ENCODE data around the gene NEURL4.

Gene NEURL4

DNA sequence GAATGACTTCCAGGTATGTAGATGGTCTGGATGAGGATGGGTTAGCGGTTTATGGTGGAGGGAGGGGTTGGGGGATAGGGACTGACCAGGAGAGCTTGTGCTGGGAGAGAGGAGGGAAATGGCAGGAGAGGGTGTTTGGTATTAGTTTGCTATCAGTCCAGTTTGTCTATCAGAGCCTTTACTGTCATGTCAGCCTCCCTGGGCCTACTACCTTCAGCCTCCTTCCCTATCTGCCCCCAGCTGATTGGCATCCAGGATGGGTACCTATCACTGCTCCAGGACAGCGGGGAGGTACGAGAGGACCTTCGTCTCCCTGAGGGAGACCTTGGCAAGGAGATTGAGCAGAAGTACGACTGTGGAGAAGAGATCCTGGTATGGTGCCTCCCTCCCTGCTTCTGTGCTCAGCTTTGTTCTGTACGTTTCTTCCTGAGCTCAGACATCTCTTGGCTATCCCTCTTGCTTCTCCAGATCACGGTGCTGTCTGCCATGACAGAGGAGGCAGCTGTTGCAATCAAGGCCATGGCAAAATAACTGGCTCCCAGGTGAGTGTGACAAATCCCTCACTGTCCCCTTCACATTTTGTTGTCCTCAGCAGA is 17.9 kb downstream of the NEURL4 start:
- DNase-seq, result no peak
- in situ Hi-C loops (cut with MboI; ENCODE audit: low pct_unique_long_range_greater_than_20kb, low sequenced_read_pairs), result no loop called here

DNA sequence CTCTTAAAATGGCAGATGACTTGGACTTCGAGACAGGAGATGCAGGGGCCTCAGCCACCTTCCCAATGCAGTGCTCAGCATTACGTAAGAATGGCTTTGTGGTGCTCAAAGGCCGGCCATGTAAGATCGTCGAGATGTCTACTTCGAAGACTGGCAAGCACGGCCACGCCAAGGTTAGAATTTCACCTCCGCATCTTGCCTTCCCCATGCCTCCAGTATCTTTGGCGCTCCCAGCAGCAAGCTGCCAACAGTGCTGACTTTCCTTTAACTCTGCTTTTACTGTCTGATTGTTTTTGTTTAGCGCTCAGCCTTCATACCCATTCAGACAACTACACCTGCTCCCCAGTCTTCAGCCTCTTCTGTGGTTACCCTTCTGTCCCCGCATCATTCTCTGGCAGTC is 19.5 kb downstream of the NEURL4 start:
- DNase-seq, result no peak
- in situ Hi-C loops (cut with MboI; ENCODE audit: low pct_unique_long_range_greater_than_20kb, low sequenced_read_pairs), result no loop called here

DNA sequence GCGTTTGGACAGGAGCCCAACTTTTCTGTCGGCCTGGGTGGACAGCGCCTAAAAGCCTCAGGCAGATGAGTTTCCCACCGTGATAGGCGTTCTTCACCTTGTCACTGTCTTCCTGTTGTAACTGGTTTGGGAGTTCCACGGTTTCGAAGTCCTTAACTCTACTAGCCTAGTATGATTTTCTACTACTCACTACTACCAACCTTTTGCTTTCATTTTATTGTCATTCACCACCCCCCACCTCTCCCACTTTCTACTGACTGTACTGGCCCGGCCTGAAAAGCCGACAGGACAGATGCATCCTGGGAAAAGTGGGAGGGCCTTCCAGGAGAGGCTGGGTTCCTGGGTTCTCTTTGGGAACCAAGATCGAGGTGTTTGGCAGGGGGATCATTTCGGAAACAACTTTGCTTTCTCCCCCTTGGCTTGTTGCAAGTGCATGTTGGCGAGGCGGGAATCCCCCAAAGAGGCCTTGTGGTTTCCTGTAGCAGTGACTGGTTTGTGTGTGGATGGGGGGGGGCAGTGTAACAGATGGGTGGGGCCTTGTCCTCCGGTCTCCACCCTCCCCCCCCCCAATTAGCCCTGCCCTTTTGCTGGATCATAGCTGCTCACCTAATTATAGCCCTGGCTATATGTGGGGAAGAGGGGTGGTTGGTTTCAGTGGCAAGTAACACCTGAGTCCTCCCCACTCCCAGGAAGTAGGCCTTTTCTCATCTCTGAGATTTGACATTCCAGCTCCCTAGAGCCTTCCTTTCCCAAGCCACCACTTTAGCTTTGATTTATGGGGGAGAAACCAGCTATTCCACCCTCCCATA is 20.3 kb downstream of the NEURL4 start:
- DNase-seq, result peak; percentile 85
- in situ Hi-C loops (cut with MboI; ENCODE audit: low pct_unique_long_range_greater_than_20kb, low sequenced_read_pairs), result no loop called here

DNA sequence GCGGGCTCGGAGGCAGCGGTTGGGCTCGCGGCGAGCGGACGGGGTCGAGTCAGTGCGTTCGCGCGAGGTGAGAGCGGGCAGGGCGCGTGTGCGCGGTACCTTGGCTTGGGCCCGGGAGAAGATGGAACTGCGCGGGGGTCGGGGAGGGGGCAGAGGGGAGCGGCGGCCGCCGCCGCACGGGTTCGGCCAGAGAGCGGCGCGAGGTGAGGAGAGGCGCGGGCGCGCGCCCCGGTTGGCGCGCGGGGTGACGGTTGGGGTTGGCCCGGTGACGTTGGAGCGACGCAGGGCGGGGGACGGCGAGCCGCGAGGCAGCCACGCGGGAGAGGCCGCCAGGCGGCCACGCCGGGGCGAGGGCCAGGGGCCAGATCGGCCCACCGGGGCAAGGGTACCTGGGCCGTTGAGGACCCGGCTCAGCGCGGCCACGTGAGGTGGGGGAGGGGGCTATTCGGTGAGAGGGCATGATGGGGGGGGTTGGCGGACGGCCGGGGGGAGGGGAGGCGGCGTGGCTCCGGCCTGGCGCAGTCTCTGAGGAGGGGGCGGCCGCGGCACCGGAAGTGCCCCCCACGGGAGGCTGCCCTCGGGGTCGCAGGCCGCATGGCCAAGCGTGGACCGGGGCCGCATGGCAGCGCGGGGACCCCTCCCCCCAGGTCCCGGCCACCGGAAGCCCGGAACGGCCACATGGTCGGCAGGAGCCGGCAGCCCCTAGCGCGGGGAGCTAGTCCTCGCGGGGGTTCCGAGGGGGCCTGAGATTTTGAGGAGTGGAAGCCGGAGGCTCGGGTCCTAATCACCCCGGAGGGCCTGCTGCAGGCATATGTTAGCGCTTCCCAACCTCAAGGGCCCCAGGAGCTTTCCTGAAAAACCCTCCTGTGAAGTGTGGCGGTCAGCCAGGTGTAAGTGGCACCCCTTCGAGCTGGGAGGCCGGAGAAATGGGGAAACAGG is 21.2 kb downstream of the NEURL4 start:
- in situ Hi-C loops (cut with MboI; ENCODE audit: low pct_unique_long_range_greater_than_20kb, low sequenced_read_pairs), result no loop called here
- DNase-seq, result no peak

DNA sequence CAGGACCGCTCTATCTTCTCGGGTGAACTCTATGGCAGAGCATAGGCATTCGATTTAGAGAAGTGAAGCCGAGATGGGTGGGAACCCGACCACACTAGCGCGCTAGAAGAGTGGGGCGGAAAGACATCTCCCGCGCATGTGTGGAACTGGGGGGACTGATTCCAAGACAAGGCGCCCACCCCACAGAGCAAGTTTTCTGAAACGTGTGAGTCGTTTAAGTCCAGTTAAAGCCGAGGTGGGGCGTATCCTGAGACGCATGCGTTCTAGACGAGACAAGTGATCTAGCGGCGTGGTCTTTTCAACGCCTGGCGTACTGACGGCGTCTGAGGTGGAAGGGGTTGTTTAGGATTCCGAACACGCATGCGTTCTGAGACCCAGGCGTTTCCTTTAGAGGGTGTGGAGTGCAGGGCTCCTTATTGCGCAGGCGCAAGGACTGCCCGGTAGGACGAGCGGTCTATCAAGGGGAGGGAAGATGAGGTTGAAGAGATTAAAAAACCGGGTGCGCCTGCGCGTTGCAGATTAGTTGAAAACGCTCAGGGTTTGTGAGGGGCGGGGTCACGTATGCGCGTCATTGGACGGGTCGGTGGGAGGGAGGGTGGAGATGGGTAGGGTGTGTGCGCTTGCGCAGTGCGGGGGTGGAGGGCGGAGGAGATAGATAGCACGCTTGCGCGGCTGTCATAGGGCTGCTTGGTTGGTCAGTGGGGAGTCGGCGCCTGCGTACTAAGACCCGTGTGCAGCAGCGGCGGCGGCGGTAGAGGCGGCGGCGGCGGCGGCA is 22.0 kb downstream of the NEURL4 start, which contains the start of gene EIF5A:
Gene EIF5A, plus strand, starts transcription at position 718 of the 775 bp plus-strand sequence. CDS start 2,008 bp downstream, outside the sequence.
- DNase-seq, result peak; percentile 99
- in situ Hi-C loops (cut with MboI; ENCODE audit: low pct_unique_long_range_greater_than_20kb, low sequenced_read_pairs), result no loop called here

DNA sequence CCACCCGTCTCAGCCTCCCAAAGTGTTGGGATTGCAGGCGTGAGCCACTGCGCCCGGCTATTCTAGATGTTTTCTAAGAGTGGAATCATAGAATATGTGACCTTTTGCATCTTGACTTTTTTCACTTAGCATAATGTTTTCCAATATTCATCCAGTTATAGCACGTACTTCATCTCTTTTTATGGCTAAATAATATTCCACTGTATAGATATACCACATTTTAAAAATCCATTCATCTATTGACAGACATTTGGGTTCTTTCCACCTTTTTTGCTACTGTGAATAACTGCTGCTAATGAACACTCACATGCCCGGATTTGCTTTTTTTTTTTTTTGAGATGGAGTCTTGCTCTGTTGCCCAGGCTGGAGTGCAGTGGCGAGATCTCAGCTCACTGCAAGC is 25.0 kb downstream of the NEURL4 start:
- no peak for DNase-seq
- in situ Hi-C loops (cut with MboI; ENCODE audit: low pct_unique_long_range_greater_than_20kb, low sequenced_read_pairs), result no loop called here

DNA sequence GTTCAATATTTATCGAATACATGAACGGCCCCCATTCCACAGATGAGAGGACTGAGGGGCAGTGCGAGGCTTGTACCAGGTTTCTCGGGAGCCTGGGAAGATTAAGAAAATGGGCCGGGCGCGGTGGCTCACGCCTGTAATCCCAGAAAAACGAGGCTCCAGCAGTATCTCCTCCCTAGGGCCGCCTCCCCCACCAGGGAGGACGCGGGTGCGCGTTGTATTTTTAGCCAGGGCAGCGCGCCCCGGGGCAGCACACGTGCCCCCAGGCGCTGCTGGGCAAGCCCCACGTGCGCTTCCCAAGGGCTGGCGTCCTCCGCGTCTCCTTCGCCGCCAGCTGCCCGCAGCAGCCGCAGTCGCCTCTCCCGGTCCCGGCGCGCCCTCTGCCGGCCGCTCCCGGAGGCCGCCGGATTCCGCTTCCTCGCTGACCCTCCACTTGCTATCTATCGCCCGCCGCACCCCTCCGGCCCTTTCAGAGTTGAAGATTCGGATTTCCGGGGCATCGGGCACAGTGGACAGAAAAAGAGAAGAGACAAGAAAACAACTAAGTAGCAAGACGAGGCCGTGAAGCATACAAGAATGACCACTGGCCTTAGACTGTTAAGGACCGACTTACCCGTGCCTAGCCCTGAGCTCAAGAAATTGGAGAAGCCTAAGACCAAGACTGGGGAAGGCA is 32.8 kb downstream of the NEURL4 start:
- in situ Hi-C loops (cut with MboI; ENCODE audit: low pct_unique_long_range_greater_than_20kb, low sequenced_read_pairs), result no loop called here
- DNase-seq, result peak; percentile 91

DNA sequence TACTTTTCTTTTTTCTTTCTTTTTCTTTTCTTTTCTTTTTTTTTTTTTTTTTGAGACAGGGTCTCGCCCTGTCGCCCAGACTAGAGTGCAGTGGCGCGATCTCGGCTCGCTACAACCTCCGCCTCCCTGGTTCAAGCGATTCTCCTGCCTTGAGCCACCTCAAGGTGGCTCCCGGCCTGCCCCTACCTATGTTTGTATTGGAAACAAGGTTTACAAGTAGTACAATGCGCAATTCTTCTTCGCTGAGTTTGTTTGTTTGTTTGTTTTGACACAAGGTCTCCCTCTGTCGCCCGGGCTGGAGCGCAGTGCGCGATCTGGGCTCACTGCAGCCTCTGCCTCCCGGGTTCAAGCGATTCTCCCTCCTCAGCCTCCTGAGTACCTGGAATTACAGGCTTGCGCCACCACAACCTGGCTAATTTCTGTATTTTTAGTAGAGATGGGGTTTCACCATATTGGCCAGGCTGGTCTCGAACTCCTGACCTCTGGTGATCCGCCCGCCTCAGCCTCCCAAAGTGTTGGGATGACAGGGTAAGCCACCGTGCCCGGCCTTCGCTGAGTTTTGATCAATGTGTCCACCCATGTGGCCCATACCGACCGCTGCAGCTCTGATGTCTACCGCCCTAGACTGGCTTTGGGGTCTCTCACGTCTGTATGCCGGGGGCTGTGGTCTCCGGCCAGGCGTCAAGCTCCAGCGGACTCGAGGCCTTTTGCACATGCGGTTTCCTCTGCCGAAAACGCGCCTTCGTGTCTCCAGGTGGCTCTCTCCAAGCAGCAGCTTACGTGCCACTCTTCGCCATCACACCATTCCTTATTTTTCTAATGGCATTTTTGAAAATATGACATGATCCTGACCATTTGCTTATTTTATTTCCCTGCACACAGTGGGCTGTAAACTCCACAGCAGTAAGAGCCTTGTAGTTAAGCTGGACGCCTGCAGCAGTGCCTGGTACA is 33.6 kb downstream of the NEURL4 start:
- DNase-seq, result no peak
- in situ Hi-C loops (cut with MboI; ENCODE audit: low pct_unique_long_range_greater_than_20kb, low sequenced_read_pairs), result no loop called here

DNA sequence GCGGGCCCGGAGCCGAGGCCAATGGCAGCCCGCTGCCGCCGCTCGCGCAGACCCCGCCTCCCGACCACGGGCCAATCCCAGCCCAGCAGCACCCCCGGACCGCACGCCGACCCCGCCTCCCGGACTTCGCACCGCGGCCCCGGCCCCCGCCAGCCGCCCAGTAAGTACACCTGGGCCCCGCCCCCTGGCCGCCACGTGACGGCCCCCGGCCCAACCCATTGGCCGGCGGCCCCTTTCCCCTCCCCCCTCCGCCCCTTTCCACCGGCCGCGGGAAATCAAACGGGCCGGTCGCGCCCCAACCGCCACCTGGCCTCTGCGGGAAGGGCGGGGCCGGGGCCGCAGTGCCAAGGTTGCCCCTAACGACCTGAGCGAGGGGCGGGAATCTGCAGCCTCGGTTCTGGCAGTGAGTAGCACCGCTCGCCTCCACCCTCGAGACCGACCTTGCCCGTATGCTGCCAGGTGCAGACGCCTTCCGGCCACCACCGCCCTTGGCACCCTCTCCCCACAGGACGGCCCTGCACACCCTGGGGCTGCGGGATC is 34.5 kb downstream of the NEURL4 start, which contains the start of gene YBX2:
Gene YBX2, minus strand, starts transcription at position 26 of the 540 bp plus-strand sequence. CDS start 139 bp downstream, outside the sequence.
- in situ Hi-C loops (cut with MboI; ENCODE audit: low pct_unique_long_range_greater_than_20kb, low sequenced_read_pairs), result no loop called here
- DNase-seq, result peak; percentile 60

DNA sequence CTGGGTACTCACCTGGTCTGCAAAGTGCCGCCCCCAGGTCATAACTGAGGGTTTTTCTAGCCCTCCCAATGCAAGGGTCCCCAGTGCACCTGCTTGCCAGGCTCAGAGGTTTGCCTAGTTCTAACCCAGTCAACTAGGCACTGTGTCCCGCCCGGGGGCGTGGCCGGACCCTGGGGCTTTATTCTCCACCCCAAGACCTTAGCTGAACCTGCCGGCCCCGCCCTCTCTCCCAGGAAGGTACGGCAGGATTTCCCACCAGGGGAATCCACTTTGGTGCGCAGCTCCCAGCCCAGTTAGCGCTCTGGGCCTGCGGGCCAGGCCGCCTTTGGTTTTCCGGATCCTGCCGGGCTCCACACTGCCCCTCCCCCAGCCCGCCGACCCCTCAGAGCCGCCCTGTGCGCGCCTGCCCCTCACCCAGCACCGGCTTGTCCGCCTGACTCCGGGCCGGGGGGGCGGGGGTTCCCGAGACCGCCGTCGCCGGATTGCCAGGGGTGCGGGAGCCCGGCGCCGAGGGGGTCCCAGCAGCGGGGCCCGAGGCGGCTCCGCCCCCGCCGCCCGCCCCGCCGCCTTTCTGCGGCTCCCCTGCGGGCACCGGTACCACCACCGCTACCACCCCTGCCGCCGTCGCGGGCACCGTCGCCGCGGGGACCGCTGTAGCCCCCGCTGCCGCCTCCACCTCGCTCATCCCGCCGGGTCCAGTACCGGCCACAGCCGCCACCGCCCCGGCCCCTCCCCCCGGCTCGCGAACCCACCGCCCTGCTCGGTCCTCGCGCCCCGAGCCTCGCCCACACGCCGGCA is 35.1 kb downstream of the NEURL4 start:
- in situ Hi-C loops (cut with MboI; ENCODE audit: low pct_unique_long_range_greater_than_20kb, low sequenced_read_pairs), result no loop called here
- peak; percentile 38 for DNase-seq

DNA sequence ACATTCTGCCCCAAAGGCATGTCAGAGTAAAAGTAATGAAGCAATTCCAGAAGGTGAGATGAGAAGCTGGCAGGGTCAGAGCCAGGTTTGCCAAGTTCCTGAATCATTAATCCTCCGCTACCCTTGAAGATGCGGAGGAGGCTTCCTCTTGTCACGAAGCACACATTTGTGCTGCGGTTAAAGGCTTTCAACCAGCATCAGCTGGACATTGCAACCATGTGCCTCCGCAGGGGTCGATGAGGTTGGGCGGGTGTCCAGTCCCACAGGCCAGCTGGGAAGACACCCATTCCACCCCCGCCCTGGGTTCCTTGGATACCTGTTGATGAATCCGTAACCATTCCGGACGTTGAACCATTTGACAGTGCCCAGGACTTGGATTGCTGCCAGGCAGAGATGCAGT is 36.0 kb downstream of the NEURL4 start:
- DNase-seq, result peak; percentile 81
- in situ Hi-C loops (cut with MboI; ENCODE audit: low pct_unique_long_range_greater_than_20kb, low sequenced_read_pairs), result no loop called here

DNA sequence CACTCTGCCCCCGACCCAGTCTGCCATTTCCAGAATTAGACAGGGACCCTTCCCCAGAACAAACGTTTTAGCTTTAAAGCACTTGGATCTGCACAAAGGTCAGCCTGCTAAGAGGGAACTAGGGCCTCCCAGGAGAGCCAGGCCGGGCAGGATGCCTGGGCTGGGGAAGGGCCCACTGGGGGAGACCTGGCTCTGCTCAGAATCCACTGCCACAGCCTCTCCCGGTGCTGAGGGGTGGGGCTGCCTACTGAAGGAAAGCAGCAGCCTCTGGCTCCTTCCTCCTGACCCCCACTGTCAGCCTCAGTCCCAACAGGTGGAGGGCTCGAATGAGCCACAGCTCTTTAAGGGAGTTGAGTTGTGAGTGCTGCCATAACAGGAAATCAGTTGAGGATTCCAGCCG is 36.4 kb downstream of the NEURL4 start:
- in situ Hi-C loops (cut with MboI; ENCODE audit: low pct_unique_long_range_greater_than_20kb, low sequenced_read_pairs), result no loop called here

DNA sequence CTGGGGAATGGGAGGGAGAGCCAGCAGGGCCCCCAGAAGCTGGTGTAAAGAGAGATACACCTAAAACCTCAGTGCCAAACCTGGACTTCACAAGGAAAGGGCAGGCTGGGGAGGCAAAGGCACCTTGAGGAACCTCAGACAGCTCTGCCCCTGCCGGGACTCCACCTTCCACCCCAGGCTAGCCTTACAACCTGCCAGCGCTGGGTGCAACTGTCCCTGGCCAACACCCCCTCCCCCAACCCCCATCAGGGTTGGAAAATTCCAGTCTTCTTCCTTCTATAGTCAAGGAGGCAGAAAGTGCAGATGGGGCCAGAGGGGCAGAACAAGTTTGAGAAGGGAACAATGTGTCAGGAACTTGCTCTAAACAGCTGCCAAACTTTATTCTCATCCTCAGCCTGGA is 36.9 kb downstream of the NEURL4 start:
- DNase-seq, result no peak
- in situ Hi-C loops (cut with MboI; ENCODE audit: low pct_unique_long_range_greater_than_20kb, low sequenced_read_pairs), result no loop called here

More for the DNA sequence above, 36.4 kb downstream of the NEURL4 start:
- DNase-seq, result no peak

DNA sequence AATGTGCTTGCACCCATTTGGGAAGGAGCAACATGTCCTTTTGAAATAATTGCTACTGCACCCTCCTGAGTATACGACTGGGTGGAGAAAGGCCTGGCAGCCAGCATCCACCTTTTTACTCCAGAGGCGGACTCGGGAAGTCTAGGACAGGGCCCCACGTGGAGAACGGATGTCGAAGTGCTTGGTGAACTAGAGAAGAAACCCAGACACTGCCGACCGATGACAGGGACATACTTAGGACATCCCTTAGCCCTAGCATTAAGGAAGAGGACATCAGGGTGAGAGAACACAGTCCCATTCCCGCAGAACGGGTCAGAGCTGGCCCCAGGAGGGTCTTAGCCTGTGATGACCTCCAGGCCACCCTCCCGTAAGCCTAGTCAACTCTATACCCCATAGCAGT is 38.5 kb downstream of the NEURL4 start:
- in situ Hi-C loops (cut with MboI; ENCODE audit: low pct_unique_long_range_greater_than_20kb, low sequenced_read_pairs), result no loop called here
- DNase-seq, result no peak

DNA sequence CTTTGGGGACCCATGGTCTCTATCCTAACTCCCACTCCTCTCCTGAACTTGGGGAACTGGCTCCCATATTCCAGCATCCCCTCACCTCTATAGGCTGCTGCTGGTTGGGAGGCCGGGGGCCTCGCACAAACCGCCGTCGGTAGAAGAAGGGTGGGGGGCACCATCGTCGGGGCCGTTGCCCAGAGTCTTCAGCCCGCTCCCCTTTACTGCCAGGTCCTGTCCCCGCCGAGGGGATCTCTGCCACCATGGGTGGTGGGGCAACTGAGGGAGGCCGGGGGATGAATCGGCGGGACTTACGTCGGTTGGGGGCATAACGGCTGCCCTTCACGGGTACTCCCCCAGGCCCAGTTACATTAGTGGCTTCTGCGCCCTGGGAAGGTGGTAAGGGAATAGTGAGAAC is 39.0 kb downstream of the NEURL4 start:
- in situ Hi-C loops (cut with MboI; ENCODE audit: low pct_unique_long_range_greater_than_20kb, low sequenced_read_pairs), result no loop called here
- no peak for DNase-seq

DNA sequence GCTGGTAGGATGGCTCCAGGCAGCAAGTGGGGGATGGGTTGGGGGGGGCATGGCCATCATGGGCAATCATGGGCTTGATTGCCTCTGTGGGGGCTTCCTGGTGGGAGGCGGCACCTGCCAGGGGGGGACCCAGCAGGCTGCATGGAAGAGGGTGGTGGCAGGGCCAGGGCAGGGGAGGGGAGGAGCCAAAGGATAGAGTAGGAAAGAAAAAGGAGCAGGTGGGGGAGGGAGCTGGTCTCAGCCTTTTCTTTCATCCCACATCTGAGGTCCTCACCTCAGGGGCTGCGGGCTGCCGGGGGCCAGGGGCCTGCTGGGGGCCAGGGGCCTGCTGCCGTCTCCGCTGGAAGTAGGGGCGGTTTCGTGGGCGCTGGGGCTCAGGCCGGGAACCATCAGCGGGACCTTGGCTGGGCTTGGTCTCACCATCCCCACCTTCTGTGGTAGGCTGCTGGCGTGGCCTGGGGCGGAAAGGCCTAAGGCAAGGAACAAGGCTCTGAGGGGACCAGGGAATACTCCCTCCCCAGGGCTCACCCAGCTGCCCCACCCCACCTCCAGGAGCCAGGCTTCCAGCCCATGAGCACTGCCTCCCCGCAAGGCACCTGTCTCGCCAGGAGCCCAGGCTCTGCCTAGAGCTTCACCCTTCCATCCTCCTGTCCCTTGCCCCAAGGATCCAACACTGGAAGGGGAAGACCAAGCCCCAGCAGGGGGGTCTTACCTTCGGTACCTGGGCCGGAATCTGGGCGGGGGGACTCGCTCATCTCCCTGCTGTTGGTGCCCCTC is 39.7 kb downstream of the NEURL4 start:
- DNase-seq, result no peak
- in situ Hi-C loops (cut with MboI; ENCODE audit: low pct_unique_long_range_greater_than_20kb, low sequenced_read_pairs), result no loop called here

Data from KBM-7 (cell line).